Suprapubic skin (tissue), 4 donors: ENCODE data around the gene TMUB1.

ENCODE experiments used
- CTCF ChIP-seq, 2 donors: fragments of 200-600 bp in 1 of 2; fragments of 450-650 bp in 1 of 2; sonication (generic) in 1 of 2; IDR thresholded peaks; one replicate each; pipeline ENCODE4 v1.5.1; 2016 to 2019; ENCODE audit warnings: antibody characterized with exemption in 2 of 2, mild to moderate bottlenecking in 1 of 2, moderate library complexity in 1 of 2
- EP300 ChIP-seq: sonication (generic); formaldehyde crosslinking; IDR thresholded peaks from one replicate; pipeline ENCODE4 v1.6.1; 2017; ENCODE audit warnings: antibody characterized with exemption
- POLR2A ChIP-seq, 2 donors: fragments of 450-650 bp; IDR thresholded peaks; one replicate each; pipeline ENCODE4 v1.6.1; 2017; ENCODE audit warnings: antibody characterized with exemption in 2 of 2, mild to moderate bottlenecking in 2 of 2, moderate library complexity in 2 of 2
- POLR2AphosphoS5 ChIP-seq, 3 donors: sonication (generic); formaldehyde crosslinking; IDR thresholded peaks; one replicate each; pipeline ENCODE4 v1.6.1; 2017; ENCODE audit warnings: antibody characterized with exemption in 3 of 3

GRCh38 chr7:151079199-151079910, 3.9 kb downstream of the TMUB1 start:
- TF ChIP-seq CTCF (IDR thresholded peaks at IDR 0.05) = no peak
- TF ChIP-seq POLR2A (IDR thresholded peaks at IDR 0.05) = no peak
- TF ChIP-seq EP300 = no peak
- no peak for TF ChIP-seq POLR2AphosphoS5 (IDR thresholded peaks at IDR 0.05)
